DOHH2 (cell line): ENCODE results near the gene ATP6V0A4.

Experiments used
- H3F3A ChIP-seq: fragments of 200-600 bp; sonication (generic), shearing (Covaris generic); 2 replicates; pipeline ENCODE4 v1.6.0; 2016; ENCODE audit warnings: antibody characterized with exemption, mild to moderate bottlenecking; ENCODE audit not compliant: control insufficient read depth, insufficient read depth
- H3K27ac ChIP-seq: fragments of 200-600 bp; sonication (generic); 2 replicates; pipeline ENCODE4 v1.5.1; 2014; ENCODE audit warnings: low read depth, mild to moderate bottlenecking, low read length, moderate library complexity
- H3K27me3 ChIP-seq: fragments of 200-600 bp; sonication (generic); 2 replicates; pipeline ENCODE4 v1.6.1; 2014; ENCODE audit warnings: mild to moderate bottlenecking, low read length, mixed read lengths; ENCODE audit not compliant: control insufficient read depth
- H3K36me3 ChIP-seq: fragments of 200-600 bp; sonication (generic); 2 replicates; pipeline ENCODE4 v1.6.1; 2014; ENCODE audit warnings: mild to moderate bottlenecking, low read length, moderate library complexity, mixed read lengths; ENCODE audit not compliant: control insufficient read depth
- H3K4me1 ChIP-seq: fragments of 200-600 bp; sonication (generic); 2 replicates; pipeline ENCODE4 v1.6.1; 2014; ENCODE audit warnings: mild to moderate bottlenecking, low read length, mixed read lengths; ENCODE audit not compliant: control insufficient read depth
- H3K4me2 ChIP-seq: fragments of 200-600 bp; sonication (generic); 2 replicates; pipeline ENCODE4 v1.6.0; 2014; ENCODE audit warnings: mild to moderate bottlenecking, low read length, moderate library complexity
- H3K4me3 ChIP-seq: fragments of 200-600 bp; sonication (generic); 2 replicates; pipeline ENCODE4 v1.5.1; 2014; ENCODE audit warnings: mild to moderate bottlenecking, low read length, mixed read lengths
- H3K79me2 ChIP-seq: fragments of 200-600 bp; sonication (generic); 2 replicates; pipeline ENCODE4 v1.6.1; 2014; ENCODE audit warnings: mild to moderate bottlenecking, low read length, mixed read lengths; ENCODE audit not compliant: control insufficient read depth
- H3K9me2 ChIP-seq: fragments of 200-600 bp; sonication (generic); replicated peaks from 2 replicates; pipeline ENCODE4 v1.6.1; 2014; ENCODE audit warnings: mild to moderate bottlenecking, low read length, mixed read lengths; ENCODE audit not compliant: control insufficient read depth
- H3K9me3 ChIP-seq: fragments of 200-600 bp; sonication (generic); 2 replicates; pipeline ENCODE4 v1.6.1; 2014; ENCODE audit warnings: antibody characterized with exemption, low read length, mixed read lengths; ENCODE audit not compliant: control insufficient read depth, insufficient read depth
- H4K20me1 ChIP-seq: fragments of 200-600 bp; sonication (generic); 2 replicates; pipeline ENCODE4 v1.6.0; 2014; ENCODE audit warnings: low read depth, mild to moderate bottlenecking, antibody characterized with exemption, low read length, moderate library complexity; ENCODE audit not compliant: control insufficient read depth, insufficient read depth
- EZH2phosphoT487 ChIP-seq: fragments of 200-600 bp; sonication (generic); IDR thresholded peaks from 2 replicates; pipeline ENCODE4 v1.6.1; 2017; ENCODE audit warnings: borderline replicate concordance, mild to moderate bottlenecking, antibody characterized with exemption, low read length, moderate library complexity, mixed read lengths
- TF ChIP-seq, protein P1 (sequence below): fragments of 200-600 bp; sonication (generic); IDR thresholded peaks from one replicate; pipeline ENCODE4 v1.5.1; 2014; ENCODE audit warnings: antibody characterized with exemption, mild to moderate bottlenecking, low read depth, low read length; ENCODE audit not compliant: poor library complexity, severe bottlenecking

The ATP6V0A4 gene

DNA sequence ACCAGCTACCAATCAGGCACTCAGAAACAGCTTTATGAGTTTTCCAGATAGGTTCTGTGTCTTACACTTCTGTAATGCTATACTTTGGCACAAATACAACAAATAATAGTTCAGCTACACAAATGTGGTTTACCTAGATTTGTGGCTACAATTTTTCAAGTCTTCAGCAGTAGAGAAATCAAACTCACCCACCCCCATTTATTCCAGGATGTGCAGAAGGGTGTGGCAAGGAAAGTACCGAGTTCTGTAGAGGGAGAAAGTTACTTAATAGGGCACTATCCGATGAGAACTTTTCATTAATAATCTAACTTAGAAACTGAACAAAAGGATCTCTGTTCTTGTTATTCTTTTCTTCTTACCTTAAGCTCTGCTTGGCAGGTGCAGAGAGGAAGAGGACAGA, 30.3 kb upstream of the ATP6V0A4 start:
- Histone ChIP-seq H3K4me3 (no peak overlapping the region), H3K4me2 (no peak overlapping the region), H3K27ac (no peak overlapping the region), H4K20me1 (no peaks in the 10 kb centered on the region), H3K9me2 (no peaks in the 10 kb centered on the region), H3K36me3 (no peaks in the 10 kb centered on the region), H3F3A (no peaks in the 10 kb centered on the region), H3K9me3 (no peaks in the 10 kb centered on the region), H3K4me1 (no peaks in the 10 kb centered on the region), H3K27me3 (no peaks in the 10 kb centered on the region), H3K79me2 (no peaks in the 10 kb centered on the region)
- TF ChIP-seq, protein P1, sequence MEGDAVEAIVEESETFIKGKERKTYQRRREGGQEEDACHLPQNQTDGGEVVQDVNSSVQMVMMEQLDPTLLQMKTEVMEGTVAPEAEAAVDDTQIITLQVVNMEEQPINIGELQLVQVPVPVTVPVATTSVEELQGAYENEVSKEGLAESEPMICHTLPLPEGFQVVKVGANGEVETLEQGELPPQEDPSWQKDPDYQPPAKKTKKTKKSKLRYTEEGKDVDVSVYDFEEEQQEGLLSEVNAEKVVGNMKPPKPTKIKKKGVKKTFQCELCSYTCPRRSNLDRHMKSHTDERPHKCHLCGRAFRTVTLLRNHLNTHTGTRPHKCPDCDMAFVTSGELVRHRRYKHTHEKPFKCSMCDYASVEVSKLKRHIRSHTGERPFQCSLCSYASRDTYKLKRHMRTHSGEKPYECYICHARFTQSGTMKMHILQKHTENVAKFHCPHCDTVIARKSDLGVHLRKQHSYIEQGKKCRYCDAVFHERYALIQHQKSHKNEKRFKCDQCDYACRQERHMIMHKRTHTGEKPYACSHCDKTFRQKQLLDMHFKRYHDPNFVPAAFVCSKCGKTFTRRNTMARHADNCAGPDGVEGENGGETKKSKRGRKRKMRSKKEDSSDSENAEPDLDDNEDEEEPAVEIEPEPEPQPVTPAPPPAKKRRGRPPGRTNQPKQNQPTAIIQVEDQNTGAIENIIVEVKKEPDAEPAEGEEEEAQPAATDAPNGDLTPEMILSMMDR: no peak
- TF ChIP-seq EZH2phosphoT487: no peak

GRCh38 chr7:138825049-138825721, 27.2 kb upstream of the ATP6V0A4 start:
- Histone ChIP-seq H4K20me1 (no peaks in the 10 kb centered on the region), H3K27me3 (no peaks in the 10 kb centered on the region), H3K4me2 (no peak overlapping the region), H3K36me3 (no peaks in the 10 kb centered on the region), H3K9me2 (no peaks in the 10 kb centered on the region), H3K9me3 (no peaks in the 10 kb centered on the region), H3K79me2 (no peaks in the 10 kb centered on the region), H3F3A (no peaks in the 10 kb centered on the region), H3K4me1 (no peaks in the 10 kb centered on the region), H3K4me3 (no peak overlapping the region), H3K27ac (no peak overlapping the region)
- no peak for TF ChIP-seq EZH2phosphoT487
- TF ChIP-seq, protein P1: no peak

DNA sequence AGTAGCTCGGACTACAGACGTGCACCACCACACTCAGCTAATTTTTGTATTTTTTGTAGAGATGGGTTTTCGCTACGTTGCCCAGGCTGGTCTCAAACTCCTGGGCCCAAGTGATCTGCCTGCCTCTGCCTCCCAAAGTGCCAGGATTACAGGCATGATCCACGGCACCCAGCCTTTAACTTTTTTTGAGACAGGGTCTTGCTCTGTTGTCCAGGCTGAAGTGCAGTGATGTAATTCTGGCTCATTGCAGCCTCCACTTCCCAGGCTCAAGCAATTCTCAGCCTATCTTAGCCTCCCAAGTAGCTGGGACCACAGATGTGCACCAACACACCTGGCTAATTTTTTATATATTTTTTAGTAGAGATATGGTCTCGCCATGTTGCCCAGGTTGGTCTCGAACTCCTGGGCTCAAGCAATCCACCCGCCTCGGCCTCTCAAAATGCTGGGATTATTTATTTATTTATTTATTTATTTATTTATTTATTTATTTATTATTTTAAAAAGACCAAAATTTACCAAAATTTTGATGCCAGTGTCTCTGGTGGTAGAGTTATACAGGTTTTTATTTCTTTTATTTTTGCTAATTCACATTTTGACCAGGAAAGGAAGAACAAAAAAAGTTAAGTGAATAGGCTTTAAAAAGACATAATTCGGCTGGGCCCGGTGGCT, 25.0 kb upstream of the ATP6V0A4 start:
- no peaks in the 10 kb centered on the region for H3K79me2 ChIP-seq
- TF ChIP-seq EZH2phosphoT487: no peak
- TF ChIP-seq, protein P1: no peak

More for the DNA sequence above, 25.0 kb upstream of the ATP6V0A4 start:
- H3K9me3 ChIP-seq: no peaks in the 10 kb centered on the region
- no peak overlapping the region for H3K4me2 ChIP-seq
- no peaks in the 10 kb centered on the region for H3K9me2 ChIP-seq
- H3K4me3 ChIP-seq: no peak overlapping the region
- no peaks in the 10 kb centered on the region for H4K20me1 ChIP-seq
- no peak overlapping the region for H3K27ac ChIP-seq
- H3F3A ChIP-seq: no peaks in the 10 kb centered on the region
- H3K36me3 ChIP-seq: no peaks in the 10 kb centered on the region
- no peaks in the 10 kb centered on the region for H3K27me3 ChIP-seq
- H3K4me1 ChIP-seq: no peaks in the 10 kb centered on the region
